Activated naive CD8-positive, alpha-beta T cell (primary cell): ENCODE results near the gene KLK6.

Source experiments
- H3K27ac Mint-ChIP-seq: one replicate; pipeline ENCODE4 v1.8.0; 2021; ENCODE audit warnings: mixed read lengths
- H3K27me3 Mint-ChIP-seq: one replicate; pipeline ENCODE4 v1.8.0; 2021; ENCODE audit warnings: mixed read lengths
- H3K36me3 Mint-ChIP-seq: one replicate; pipeline ENCODE4 v1.8.0; 2021; ENCODE audit warnings: mixed read lengths
- H3K4me1 Mint-ChIP-seq: one replicate; pipeline ENCODE4 v1.8.0; 2021; ENCODE audit warnings: low read depth, mixed read lengths
- H3K4me3 Mint-ChIP-seq: one replicate; pipeline ENCODE4 v1.8.0; 2021; ENCODE audit warnings: mild to moderate bottlenecking, mixed read lengths
- H3K9me3 Mint-ChIP-seq: one replicate; pipeline ENCODE4 v1.8.0; 2021; ENCODE audit warnings: low read depth, mixed read lengths

The KLK6 gene

DNA sequence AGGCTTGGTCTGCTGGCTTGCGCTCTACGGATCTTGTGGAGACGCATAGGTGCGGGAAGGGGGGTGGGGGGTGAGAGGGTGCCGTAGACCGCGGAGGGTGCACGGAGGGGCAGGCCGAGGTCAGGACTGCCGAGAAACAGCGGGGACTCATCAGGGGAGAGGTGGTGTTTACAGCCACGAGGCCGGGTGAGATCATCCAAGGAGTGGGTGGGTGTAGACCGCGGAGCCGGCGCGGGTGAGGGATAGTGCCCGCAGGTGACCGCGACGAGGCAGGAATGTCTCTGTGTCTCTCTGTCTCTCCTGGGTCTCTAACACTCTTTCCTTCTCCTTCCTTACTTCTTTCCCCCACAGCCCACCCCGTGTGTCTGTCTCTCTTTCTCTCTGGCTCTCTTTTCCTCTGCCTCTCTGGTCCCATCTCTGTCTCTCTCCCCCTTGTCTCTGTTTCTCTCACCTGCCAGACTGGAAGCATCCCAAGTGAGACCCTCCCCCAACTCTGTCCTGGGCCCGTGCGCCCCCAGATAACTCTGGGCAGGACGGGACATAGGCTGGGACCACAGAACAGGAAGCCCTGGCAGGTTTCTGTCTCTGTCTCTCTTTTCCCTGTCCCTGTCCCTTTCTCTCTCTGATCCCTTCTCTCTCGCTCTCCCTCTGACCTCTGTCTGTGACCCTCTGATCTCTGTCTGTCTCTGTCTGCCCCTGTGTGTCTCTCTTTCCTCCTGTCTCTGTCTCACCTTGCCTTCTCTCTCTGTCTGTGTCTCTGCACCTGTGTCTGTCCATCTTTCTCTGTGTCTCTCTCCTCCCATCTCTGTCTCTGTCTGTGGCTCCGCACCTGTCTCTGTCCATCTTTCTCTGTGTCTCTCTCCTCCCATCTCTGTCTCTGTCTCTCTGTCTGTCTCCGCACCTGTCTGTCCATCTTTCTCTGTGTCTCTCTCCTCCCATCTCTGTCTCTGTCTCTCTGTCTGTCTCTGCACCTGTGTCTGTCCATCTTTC, 56.4 kb downstream of the KLK6 start:
- no peak overlapping the region for H3K27ac Mint-ChIP-seq
- no peaks in the 10 kb centered on the region for H3K9me3 Mint-ChIP-seq
- H3K27me3 Mint-ChIP-seq, result peaks cover 43% of the 10 kb centered on the region
- H3K4me3 Mint-ChIP-seq, result no peak overlapping the region
- peaks cover 8% of the 10 kb centered on the region for H3K4me1 Mint-ChIP-seq
- no peaks in the 10 kb centered on the region for H3K36me3 Mint-ChIP-seq

DNA sequence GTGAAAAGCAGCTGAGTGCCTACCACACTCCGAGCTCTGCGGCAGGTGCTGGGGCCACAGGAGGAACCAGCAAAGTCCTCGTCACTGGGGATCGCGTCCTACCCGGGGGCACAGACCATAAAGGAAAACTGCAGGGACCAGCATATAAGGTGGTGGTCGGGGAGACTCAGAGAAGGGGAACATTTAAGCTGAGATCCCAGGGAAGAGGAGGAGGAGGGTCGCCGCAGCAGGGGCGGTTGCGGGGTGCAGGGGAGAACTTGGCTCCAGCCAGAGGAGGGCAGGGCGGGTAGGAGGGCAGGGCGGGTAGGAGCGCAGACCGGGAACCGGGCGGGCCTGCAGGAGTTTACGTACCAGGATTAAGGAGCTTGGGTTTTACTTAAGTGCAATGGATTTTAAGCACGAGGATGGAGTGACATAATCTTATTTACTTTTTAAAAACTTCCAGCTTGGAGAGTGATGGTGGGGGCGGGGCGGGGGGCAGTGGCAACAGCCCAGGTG, 57.2 kb downstream of the KLK6 start:
- peaks cover 45% of the 10 kb centered on the region for H3K27me3 Mint-ChIP-seq
- H3K4me1 Mint-ChIP-seq, result peaks cover 8% of the 10 kb centered on the region
- no peaks in the 10 kb centered on the region for H3K36me3 Mint-ChIP-seq
- H3K9me3 Mint-ChIP-seq, result no peaks in the 10 kb centered on the region
- H3K4me3 Mint-ChIP-seq, result no peak overlapping the region
- H3K27ac Mint-ChIP-seq, result no peak overlapping the region

GRCh38 chr19:50911206-50912101, 57.9 kb downstream of the KLK6 start, which contains the start of gene KLK4:
TSS of gene KLK4 (minus strand) at chr19:50911395. CDS start at chr19:50910738, 657 bp downstream.
- Mint-ChIP-seq H3K27me3 (peaks cover 45% of the 10 kb centered on the region), H3K9me3 (no peaks in the 10 kb centered on the region), H3K36me3 (no peaks in the 10 kb centered on the region), H3K4me1 (peaks cover 8% of the 10 kb centered on the region), H3K4me3 (no peak within 1 kb of the TSS), H3K27ac (no peak within 1 kb of the TSS)

DNA sequence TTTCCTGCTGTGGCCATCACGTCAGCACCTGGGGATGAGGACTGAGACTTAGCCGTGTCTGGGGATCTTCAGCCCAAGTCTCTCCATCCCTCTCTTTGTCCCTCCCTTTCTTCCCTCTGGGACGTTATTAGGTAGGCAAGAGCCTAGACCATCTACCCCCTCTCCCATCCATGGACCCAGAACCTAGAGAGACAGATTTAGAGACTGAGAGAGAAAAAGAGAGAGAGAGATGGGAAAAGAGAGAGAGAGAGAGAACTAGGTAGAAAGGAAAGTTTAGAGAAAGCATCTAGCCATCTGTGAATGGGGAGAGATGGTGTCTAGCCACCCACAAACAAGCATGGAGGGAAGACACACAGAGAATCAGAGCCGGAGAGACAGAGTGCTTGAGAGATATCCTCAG, 58.7 kb downstream of the KLK6 start:
- Mint-ChIP-seq H3K36me3 (no peaks in the 10 kb centered on the region), H3K4me1 (peaks cover 8% of the 10 kb centered on the region), H3K9me3 (no peaks in the 10 kb centered on the region), H3K4me3 (no peak overlapping the region), H3K27me3 (peaks cover 46% of the 10 kb centered on the region), H3K27ac (no peak overlapping the region)

DNA sequence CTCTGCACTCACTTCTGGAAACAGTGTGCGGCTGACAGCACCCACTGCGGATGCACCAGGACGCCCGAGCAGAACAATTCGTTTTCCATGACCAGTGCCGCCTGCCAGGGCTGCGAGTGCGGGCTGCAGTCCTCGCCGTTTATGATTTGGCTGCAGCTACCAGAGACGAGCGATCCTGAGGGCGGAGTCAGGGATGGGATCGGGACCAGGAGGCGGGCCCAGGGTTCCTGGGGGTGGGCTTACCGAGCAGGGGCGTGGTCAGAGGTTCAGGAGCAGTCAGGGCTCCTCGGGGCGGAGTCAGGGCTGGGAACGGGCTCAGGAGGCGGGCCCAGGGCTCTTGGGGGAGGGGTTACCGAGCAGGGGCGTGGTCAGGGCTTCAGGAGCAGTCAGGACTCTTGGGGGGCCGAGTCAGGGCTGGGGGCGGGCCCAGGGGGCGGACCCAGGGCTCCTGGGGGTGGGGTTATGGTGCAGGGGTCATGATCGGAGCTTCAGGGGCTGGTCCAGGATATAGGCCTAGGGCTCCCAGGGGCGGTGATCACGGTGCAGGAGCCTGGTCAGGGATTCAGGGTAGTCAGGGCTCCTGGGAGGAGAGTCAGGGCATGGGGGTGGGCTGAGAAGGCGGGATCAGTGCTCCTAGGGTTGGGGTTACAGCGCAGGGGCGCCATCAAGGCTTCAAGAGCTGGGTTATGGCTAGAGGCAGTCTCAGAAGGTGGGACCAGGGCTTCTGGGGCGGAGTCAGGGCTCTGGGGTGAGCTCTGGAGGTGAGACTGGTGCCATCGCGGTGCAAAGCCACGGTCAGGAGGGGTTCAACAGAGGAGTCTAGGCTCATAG, 59.9 kb downstream of the KLK6 start:
- Mint-ChIP-seq H3K27me3 (peaks cover 51% of the 10 kb centered on the region), H3K36me3 (no peaks in the 10 kb centered on the region), H3K9me3 (no peaks in the 10 kb centered on the region), H3K4me1 (peaks cover 8% of the 10 kb centered on the region), H3K4me3 (no peak overlapping the region), H3K27ac (no peak overlapping the region)
